BLaER1 treated with 17β-estradiol and CSF1 and Interleukin-3, amounts not matched to agents 10 nM and 100 nM (cell line): ENCODE data around the gene GPRIN2.
A peak's percentile ranks its signal among the peaks of the same experiment; 100 is the strongest.
"Not testable (repeated sequence)": the region's sequence is repeated elsewhere in the genome, so short reads cannot be mapped to it uniquely, and the experiment has no call there.

Experiments used
- H3K27ac ChIP-seq, 11 experiments: shearing (Covaris generic); formaldehyde crosslinking; 2 replicates each; pipeline ENCODE4 v1.8.1; 2022
- H3K27me3 ChIP-seq, 11 experiments: shearing (Covaris generic); formaldehyde crosslinking; 2 replicates each; pipeline ENCODE4 v1.8.1; 2022
- H3K36me3 ChIP-seq, 11 experiments: shearing (Covaris generic); formaldehyde crosslinking; 2 replicates each; pipeline ENCODE4 v1.8.1; 2022
- H3K4me1 ChIP-seq, 10 experiments: shearing (Covaris generic); formaldehyde crosslinking; 2 replicates each; pipeline ENCODE4 v1.8.1; 2022
- H3K4me2 ChIP-seq, 11 experiments: shearing (Covaris generic); formaldehyde crosslinking; 2 replicates each; pipeline ENCODE4 v1.8.1; 2022
- H3K4me3 ChIP-seq, 10 experiments: shearing (Covaris generic); formaldehyde crosslinking; 2 replicates each; pipeline ENCODE4 v1.8.1; 2022
- H3K9ac ChIP-seq, 11 experiments: shearing (Covaris generic); formaldehyde crosslinking; 2 replicates each; pipeline ENCODE4 v1.8.1; 2022
- H3K9me3 ChIP-seq, 11 experiments: shearing (Covaris generic); formaldehyde crosslinking; replicated peaks in 1 of 11; 2 replicates each; pipeline ENCODE4 v1.8.1; 2022
- H4K20me1 ChIP-seq, 11 experiments: shearing (Covaris generic); formaldehyde crosslinking; 2 replicates each; pipeline ENCODE4 v1.8.1; 2022
- Cebpa-rat ChIP-seq, 11 experiments: shearing (Covaris generic); IDR thresholded peaks; 2 replicates each; pipeline ENCODE4 v1.8.1; 2022

GPRIN2 gene

GRCh38 chr10:46556515-46557318, at the start of gene GPRIN2:
TSS of gene GPRIN2 (minus strand) at chr10:46556658. CDS start at chr10:46550736, 5,922 bp downstream.
- no peaks in the 10 kb centered on the region for H3K36me3 ChIP-seq
- H3K4me3 ChIP-seq: no peak within 1 kb of the TSS
- peaks cover 0 to 9% (median 7%) of the 10 kb centered on the region in 10 experiments; a peak in 15 of 20 replicates for H3K4me1 ChIP-seq
- TF ChIP-seq Cebpa-rat (IDR thresholded peaks at IDR 0.05): no peak
- H4K20me1 ChIP-seq: peaks cover 0 to 5% (median 0%) of the 10 kb centered on the region in 11 experiments; a peak in 4 of 22 replicates
- peaks cover 0 to 17% (median 8%) of the 10 kb centered on the region in 11 experiments; a peak in 10 of 22 replicates for H3K9me3 ChIP-seq
- peaks cover 19 to 32% (median 26%) of the 10 kb centered on the region in 11 experiments for H3K27me3 ChIP-seq
- 0 out of 22 replicates have a peak within 1 kb of the TSS, but pooled peaks of 1 of the 11 experiments have one; percentile 0 for H3K9ac ChIP-seq
- no peak within 1 kb of the TSS for H3K27ac ChIP-seq
- H3K4me2 ChIP-seq: peak within 1 kb of the TSS in 8 of 11 experiments; percentile 29 to 75 (median 60); a peak in 16 of 22 replicates

- H3K4me3 ChIP-seq, H3K27me3 ChIP-seq, H3K9ac ChIP-seq, H4K20me1 ChIP-seq, H3K36me3 ChIP-seq, H3K4me1 ChIP-seq, H3K27ac ChIP-seq, H3K9me3 ChIP-seq, H3K4me2 ChIP-seq: not testable (repeated sequence)
Measured at GRCh38 chr10:46600516-46600915, 44.1 kb upstream of the GPRIN2 start.

GRCh38 chr10:46597616-46598246, 41.3 kb upstream of the GPRIN2 start:
- not testable (repeated sequence) for H3K36me3 ChIP-seq, H3K9me3 ChIP-seq, H4K20me1 ChIP-seq, H3K27me3 ChIP-seq
- peak overlapping the region; percentile 41 to 67 (median 54); a peak in 19 of 20 replicates for H3K4me3 ChIP-seq
- peak overlapping the region in 6 of 11 experiments; percentile 18 to 57 (median 52); a peak in 10 of 22 replicates for H3K27ac ChIP-seq
- peak overlapping the region in 9 of 11 experiments; percentile 39 to 56 (median 50); a peak in 11 of 22 replicates for H3K4me2 ChIP-seq
- H3K4me1 ChIP-seq: peaks cover 0 to 14% (median 4%) of the 10 kb centered on the region in 10 experiments; a peak in 6 of 20 replicates
- peak overlapping the region in 10 of 11 experiments; percentile 46 to 64 (median 55); a peak in 13 of 22 replicates for H3K9ac ChIP-seq

GRCh38 chr10:46596570-46596969, 40.1 kb upstream of the GPRIN2 start:
- not testable (repeated sequence) for H4K20me1 ChIP-seq, H3K36me3 ChIP-seq, H3K9me3 ChIP-seq, H3K27me3 ChIP-seq
- Histone ChIP-seq H3K4me3 (peak overlapping the region in 6 of 10 experiments; percentile 35 to 57 (median 47); a peak in 8 of 20 replicates), H3K4me2 (peak overlapping the region; percentile 54 to 70 (median 64); a peak in 20 of 22 replicates), H3K27ac (peak overlapping the region in 2 of 11 experiments; percentile 21 to 44; a peak in 2 of 22 replicates), H3K9ac (peak overlapping the region in 1 of 11 experiments; percentile 26; a peak in 2 of 22 replicates), H3K4me1 (peaks cover 0 to 14% (median 4%) of the 10 kb centered on the region in 10 experiments; a peak in 6 of 20 replicates)

GRCh38 chr10:46594453-46595063, 38.1 kb upstream of the GPRIN2 start:
- not testable (repeated sequence) for H3K36me3 ChIP-seq, H3K27me3 ChIP-seq, H3K4me3 ChIP-seq, H3K9me3 ChIP-seq, H3K9ac ChIP-seq, H3K27ac ChIP-seq, H4K20me1 ChIP-seq, H3K4me2 ChIP-seq
- peaks cover 0 to 14% (median 4%) of the 10 kb centered on the region in 10 experiments; a peak in 6 of 20 replicates for H3K4me1 ChIP-seq

GRCh38 chr10:46593307-46593706, 36.8 kb upstream of the GPRIN2 start:
- H4K20me1 ChIP-seq, H3K9me3 ChIP-seq, H3K9ac ChIP-seq: not testable (repeated sequence)

GRCh38 chr10:46591053-46591452, 34.6 kb upstream of the GPRIN2 start:
- not testable (repeated sequence) for H3K4me3 ChIP-seq, H3K9me3 ChIP-seq, H3K36me3 ChIP-seq, H3K4me2 ChIP-seq, H3K27ac ChIP-seq, H3K4me1 ChIP-seq, H3K27me3 ChIP-seq, H3K9ac ChIP-seq, H4K20me1 ChIP-seq

More at GRCh38 chr10:46593307-46593706, 36.8 kb upstream of the GPRIN2 start:
- Histone ChIP-seq H3K4me1 (peaks cover 0 to 14% (median 4%) of the 10 kb centered on the region in 10 experiments; a peak in 6 of 20 replicates), H3K27ac (peak overlapping the region in 1 of 11 experiments; percentile 19; a peak in 1 of 22 replicates), H3K4me2 (peak overlapping the region in 3 of 11 experiments; percentile 20 to 33 (median 25); a peak in 3 of 22 replicates)
- H3K27me3 ChIP-seq, H3K36me3 ChIP-seq, H3K4me3 ChIP-seq: not testable (repeated sequence)

GRCh38 chr10:46589589-46589988, 33.1 kb upstream of the GPRIN2 start:
- not testable (repeated sequence) for H3K9ac ChIP-seq, H3K9me3 ChIP-seq, H3K36me3 ChIP-seq, H3K4me3 ChIP-seq, H3K27me3 ChIP-seq, H4K20me1 ChIP-seq, H3K4me1 ChIP-seq, H3K27ac ChIP-seq, H3K4me2 ChIP-seq

- not testable (repeated sequence) for H3K9ac ChIP-seq, H3K4me2 ChIP-seq, H3K27me3 ChIP-seq, H3K36me3 ChIP-seq, H3K27ac ChIP-seq, H4K20me1 ChIP-seq, H3K9me3 ChIP-seq, H3K4me3 ChIP-seq, H3K4me1 ChIP-seq
Measured at GRCh38 chr10:46588221-46588620, 31.8 kb upstream of the GPRIN2 start.

- not testable (repeated sequence) for H3K27ac ChIP-seq, H3K36me3 ChIP-seq, H3K4me3 ChIP-seq, H3K4me2 ChIP-seq, H3K9ac ChIP-seq, H3K27me3 ChIP-seq, H4K20me1 ChIP-seq, H3K4me1 ChIP-seq, H3K9me3 ChIP-seq
Measured at GRCh38 chr10:46587546-46587945, 31.1 kb upstream of the GPRIN2 start.

- H4K20me1 ChIP-seq, H3K4me1 ChIP-seq, H3K4me2 ChIP-seq, H3K4me3 ChIP-seq, H3K9me3 ChIP-seq, H3K27me3 ChIP-seq, H3K27ac ChIP-seq, H3K36me3 ChIP-seq, H3K9ac ChIP-seq: not testable (repeated sequence)
Measured at GRCh38 chr10:46585246-46585645, 28.8 kb upstream of the GPRIN2 start.

GRCh38 chr10:46584196-46584595, 27.7 kb upstream of the GPRIN2 start:
- peak overlapping the region in 3 of 11 experiments; percentile 15 to 36 (median 25); a peak in 3 of 22 replicates for H3K4me2 ChIP-seq
- not testable (repeated sequence) for H3K27ac ChIP-seq, H3K9ac ChIP-seq, H3K4me3 ChIP-seq, H3K36me3 ChIP-seq, H3K9me3 ChIP-seq, H4K20me1 ChIP-seq, H3K27me3 ChIP-seq, H3K4me1 ChIP-seq

- not testable (repeated sequence) for H3K27me3 ChIP-seq, H3K4me2 ChIP-seq, H3K36me3 ChIP-seq, H3K9ac ChIP-seq, H4K20me1 ChIP-seq, H3K4me1 ChIP-seq, H3K9me3 ChIP-seq, H3K27ac ChIP-seq, H3K4me3 ChIP-seq
Measured at GRCh38 chr10:46582568-46582967, 26.1 kb upstream of the GPRIN2 start.
